Stimulated activated CD8-positive, alpha-beta memory T cell treated with anti-CD3 and anti-CD28 coated beads, Interleukin-12 subunit alpha, Interleukin-12 subunit beta, amount 100 ng/mL, for 4 hours (primary cell): ENCODE results near the gene COL11A2.
A peak's percentile ranks its signal among the peaks of the same experiment; 100 is the strongest.
"Not testable (repeated sequence)": the region's sequence is repeated elsewhere in the genome, so short reads cannot be mapped to it uniquely, and the experiment has no call there.

Experiments used
- DNase-seq: peaks from one replicate; pipeline ENCODE4 v3.0.0-alpha.2; 2020; ENCODE audit warnings: low read depth

The COL11A2 gene

GRCh38 chr6:33192105-33192646 is at the start of gene COL11A2:
Gene COL11A2, minus strand, starts transcription at chr6:33192467. Its CDS starts 227 bp downstream, at chr6:33192240.
- no peak for DNase-seq

DNA sequence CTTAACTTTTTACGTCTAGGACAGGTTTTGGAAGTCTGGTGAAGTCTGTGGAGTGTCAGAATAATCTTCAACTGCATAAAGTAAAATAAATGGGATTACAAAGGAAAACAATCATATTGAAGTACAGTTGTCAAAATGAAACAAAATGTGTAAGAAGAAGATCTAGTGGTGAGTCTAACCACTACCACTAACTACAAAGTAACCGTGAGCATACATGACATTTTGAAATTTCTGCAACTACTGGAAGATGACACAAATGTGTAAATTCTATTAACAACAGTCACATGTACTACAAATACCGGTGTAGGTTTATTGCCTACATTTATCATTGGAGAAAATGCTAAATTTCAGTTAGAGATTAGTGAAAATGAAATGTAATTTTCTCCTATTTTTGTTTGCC is 49.7 kb upstream of the COL11A2 start:
- DNase-seq = no peak

DNA sequence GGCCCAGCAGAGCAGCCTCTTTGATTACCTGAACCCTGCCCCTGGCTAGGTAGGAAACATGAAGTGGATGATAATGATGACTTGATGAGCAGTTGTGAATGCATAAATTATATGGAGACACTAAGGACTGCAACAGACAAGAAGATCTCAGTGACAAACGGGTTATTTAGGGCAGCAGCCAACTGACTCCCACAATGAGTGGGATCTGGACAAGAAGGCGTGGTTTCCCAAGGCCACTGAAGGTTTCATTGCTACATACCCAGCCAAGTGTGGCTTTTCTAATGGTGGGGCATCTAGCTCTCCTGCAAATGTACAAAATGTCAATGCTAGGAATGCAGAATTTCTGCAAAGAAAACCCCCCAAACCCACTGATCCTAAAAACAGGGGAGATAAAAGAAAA is 45.5 kb upstream of the COL11A2 start:
- DNase-seq = no peak

GRCh38 chr6:33236852-33237251 is 44.6 kb upstream of the COL11A2 start:
- no peak for DNase-seq

- no peak for DNase-seq
Measured at GRCh38 chr6:33236328-33236727, 44.1 kb upstream of the COL11A2 start.

GRCh38 chr6:33235221-33235634 is 43.0 kb upstream of the COL11A2 start:
- no peak for DNase-seq

DNA sequence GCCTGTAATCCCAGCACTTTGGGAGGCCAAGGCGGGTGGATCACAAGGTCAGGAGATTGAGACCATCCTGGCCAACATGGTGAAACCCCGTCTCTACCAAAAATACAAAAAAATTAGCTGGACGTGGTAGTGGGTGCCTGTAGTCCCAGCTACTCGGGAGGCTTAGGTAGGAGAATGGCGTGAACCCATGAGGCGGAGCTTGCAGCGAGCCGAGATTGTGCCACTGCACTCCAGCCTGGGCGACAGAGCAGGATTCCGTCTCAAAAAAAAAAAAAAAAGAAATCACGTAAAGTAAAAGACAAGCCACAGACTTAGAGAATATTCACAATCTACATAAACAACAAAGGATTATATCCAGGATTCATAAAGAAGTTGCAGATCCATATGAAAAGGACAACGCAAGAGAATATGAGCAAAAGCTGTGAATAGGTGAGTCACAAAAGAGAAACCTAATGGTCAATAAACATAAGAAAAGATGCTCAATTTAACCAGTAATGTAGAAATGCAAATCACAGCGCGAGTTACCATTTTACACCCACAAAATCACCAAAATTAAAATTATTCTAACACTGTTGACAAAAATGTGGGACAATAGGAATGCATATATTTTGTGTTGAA is 34.3 kb upstream of the COL11A2 start:
- DNase-seq = not testable (repeated sequence)

DNA sequence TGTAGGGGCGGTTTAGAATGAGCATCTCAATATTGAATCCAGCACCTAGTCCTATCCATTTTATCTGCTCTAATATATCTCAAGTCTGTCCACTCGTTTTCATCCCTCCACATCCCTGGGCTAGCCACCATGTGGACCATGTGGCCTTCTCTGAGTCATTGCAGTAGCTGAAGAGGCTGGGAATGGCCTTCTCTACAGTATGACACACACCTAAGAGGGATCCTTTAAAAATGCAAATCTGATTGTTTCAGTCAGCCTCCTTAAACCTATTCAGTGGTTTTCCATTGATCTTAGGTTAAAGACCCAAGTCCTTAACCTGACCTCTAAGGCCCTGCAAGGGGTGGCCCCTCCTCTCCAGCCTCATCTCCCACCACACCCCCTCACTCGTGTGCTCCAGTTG is 25.4 kb upstream of the COL11A2 start:
- DNase-seq = no peak

GRCh38 chr6:33217246-33217645 is 25.0 kb upstream of the COL11A2 start:
- DNase-seq = no peak

DNA sequence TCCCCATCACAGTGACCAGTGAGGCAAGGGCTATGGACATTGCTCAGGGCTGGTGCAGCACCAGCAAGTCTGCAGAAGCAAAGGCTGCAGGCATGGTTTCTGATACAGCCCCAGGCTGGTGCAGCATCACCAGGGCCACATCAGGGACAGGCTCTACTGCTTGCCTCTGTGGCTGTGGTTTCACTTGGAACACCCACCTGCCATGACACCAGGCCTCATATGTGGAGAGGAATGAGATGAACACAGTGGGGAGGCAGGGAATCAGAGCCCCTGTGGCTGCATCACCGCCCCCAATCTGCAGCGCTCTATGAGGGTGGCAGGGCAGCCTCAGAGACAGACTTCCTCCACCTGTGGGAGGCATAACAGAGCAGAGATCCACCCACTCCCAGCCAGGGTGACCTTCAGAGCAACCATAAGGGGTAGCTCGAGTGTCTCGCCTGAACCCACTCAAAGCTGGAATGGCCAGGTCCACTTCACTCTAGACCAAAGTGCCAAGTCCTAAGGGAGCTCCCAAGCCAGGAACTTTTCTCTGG is 23.9 kb upstream of the COL11A2 start:
- DNase-seq = no peak

DNA sequence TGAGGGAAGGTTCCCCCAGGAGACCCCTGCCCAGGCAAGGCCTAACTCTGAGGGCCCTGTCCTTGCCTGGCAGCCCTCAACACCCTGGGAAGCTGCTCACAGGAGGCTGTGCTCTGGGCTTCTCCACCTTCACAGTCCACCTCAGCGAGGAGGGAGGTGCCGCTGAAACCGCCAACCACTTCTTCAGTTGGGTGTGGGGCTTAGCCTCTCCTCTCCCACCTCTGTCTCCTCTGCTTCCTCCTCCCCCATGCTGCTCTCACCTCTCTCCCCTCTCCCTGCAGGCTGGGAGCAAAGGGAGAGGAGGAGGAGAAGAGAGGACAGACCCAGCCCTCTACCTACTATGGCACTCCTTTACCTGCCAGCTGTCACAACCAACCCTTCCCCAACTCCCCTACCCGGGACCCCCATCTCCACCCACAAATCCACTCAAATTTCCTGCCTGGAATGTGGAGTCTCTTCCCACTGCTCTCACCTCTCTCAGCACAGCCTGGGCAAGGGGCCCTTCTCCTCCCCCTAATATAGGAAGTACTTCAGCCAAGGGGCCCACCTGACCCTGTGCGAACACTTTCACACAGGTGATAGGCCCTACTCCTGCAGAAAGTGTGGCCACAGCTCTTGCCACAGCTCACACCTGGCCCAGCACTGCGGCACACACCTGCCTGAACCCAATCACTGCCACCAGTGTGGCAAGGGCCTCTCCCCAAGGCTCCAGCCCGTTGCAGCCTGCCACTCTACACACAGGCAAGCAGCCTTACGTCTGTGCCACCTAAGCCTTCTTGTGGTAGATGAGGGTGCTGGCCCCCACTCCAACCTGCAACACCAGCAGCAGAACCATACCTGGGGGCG is 23.2 kb upstream of the COL11A2 start:
- no peak for DNase-seq

DNA sequence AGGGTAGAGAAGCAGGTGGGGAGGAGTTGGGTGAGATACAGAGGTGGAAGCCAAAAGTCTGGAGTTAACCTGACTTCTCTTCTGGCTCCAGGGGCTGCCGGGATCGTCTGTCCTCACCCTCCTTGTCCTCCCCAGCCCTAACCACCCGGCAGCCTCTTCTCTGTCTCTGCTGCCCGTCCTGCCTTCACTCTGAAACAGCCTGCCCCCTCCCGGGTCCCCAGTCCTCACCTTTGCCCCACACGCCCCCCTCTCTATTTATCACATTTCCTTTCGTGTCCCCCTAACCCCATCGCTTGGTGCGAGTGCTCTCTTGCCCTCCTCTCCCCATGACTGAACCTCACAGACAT is 21.7 kb upstream of the COL11A2 start:
- DNase-seq = no peak

DNA sequence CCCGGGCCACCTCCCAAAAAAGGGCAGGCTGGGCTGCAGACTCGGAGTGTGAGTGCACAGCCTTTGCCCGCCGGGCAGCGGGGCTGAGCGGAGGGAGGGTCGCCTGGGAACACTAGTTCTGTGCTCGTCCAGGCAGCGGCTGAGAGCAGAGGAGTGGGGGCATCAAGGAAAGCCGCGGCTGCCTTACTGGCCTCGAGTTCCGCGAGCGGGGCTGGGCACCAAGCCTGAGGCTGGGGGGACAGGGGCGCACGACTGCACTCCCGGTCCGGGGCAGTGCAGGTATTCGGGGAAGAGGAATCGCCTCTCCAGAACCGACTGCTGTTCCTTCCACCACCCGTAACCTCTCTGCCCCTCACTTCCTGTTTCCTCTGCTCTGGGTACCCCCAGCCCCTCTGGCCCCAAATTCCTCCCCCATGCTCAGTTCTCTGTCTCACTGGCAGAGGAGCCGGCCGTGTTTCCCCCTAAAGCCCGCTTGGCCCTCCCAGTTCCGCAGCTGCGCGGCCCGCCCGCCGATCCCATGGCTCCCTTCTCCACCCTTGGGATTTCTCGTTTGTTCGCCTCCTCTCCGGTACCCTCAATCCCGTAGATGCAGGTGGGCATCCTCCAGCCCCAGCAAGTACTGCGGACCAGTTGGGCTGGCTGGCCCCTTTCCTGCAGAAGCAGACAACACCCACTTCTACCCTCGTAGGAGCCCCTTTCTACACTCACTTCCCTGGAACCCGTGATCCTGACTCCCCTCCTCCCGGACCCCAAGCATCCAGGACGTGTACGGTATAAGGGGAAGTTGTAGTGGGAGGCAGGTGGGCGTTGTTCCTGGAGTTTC is 21.1 kb upstream of the COL11A2 start:
- no peak for DNase-seq

DNA sequence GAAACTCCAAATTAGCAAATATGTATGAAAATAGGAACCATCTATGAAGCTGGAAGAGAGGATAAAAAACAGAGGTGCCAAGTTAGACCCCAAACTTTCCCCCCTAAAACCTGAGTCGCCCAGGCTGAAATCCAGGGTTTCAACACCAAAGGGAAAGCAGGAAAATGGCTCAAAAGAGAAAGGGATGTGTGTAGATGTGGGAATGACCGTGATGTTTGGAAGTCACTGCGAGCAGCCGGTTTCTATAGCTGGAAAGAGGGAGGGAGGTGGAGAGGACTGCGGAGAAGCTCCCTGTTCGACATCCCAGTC is 20.5 kb upstream of the COL11A2 start:
- no peak for DNase-seq

- DNase-seq = no peak
Measured at GRCh38 chr6:33211666-33212422, 19.6 kb upstream of the COL11A2 start.

- DNase-seq = no peak
Measured at GRCh38 chr6:33211136-33211535, 18.9 kb upstream of the COL11A2 start.

DNA sequence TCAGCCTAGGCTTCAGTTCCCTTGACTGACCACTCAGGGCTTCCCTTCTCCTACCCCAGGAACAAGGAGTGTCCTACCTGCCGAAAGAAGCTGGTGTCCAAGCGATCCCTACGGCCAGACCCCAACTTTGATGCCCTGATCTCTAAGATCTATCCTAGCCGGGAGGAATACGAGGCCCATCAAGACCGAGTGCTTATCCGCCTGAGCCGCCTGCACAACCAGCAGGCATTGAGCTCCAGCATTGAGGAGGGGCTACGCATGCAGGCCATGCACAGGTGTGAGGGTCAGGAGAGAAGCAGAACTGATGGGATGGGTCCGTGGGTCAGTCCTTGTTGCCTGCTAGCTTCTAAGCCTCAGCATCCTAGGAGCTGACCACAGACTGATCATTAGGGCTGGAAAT is 17.6 kb upstream of the COL11A2 start:
- no peak for DNase-seq

GRCh38 chr6:33208091-33208967 is 16.1 kb upstream of the COL11A2 start, which contains the start of gene RING1:
Gene RING1, plus strand, starts transcription at chr6:33208500. Its CDS starts 323 bp downstream, at chr6:33208823.
- DNase-seq = peak; percentile 83

- DNase-seq = no peak
Measured at GRCh38 chr6:33207552-33208090, 15.4 kb upstream of the COL11A2 start.

DNA sequence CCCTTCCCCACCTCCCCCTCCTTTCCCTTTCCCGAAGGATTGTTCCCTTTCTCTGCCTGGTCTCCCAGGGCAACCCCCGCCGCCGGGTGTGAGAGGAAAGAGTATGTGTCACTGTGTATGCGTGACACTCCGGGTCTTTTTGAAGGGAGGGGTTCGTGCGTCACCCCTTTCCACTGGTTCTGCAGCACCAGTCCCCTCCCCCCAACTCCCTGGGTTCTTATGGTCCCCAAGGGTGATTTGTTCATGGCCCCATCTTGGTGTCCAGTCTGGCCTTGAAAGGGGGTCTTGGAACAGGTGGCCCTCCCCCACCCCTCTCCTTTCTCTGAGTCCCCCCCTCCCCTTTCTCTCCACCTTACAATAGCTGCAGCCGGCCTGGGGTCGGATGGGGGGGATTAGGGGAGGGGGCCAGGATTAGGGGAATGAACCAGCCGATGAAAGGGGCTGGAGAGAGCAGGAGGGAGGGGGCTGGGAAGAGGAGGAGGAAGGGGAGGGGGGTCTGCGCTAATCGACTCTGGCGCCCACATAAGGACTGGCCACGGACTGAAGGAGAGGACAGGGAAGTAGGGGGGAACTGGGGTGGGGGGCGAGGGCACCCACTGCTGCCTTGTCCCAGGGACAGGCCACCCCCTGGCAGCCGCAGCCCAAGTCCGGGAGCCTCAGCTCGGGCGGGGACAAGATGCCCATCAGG is 14.7 kb upstream of the COL11A2 start:
- DNase-seq = no peak
